HS-5 (cell line): ENCODE data around the gene ITGB1BP2.
"Not testable (repeated sequence)": the region's sequence is repeated elsewhere in the genome, so short reads cannot be mapped to it uniquely, and the experiment has no call there.

Experiments used
- DNase-seq: peaks from one replicate; pipeline ENCODE4 v3.0.0-alpha.2; 2012; ENCODE audit warnings: low read depth

The ITGB1BP2 gene

GRCh38 chrX:71302461-71303213 lies 1.1 kb downstream of the ITGB1BP2 start:
- DNase-seq, result no peak

GRCh38 chrX:71304561-71304960 lies 3.0 kb downstream of the ITGB1BP2 start:
- DNase-seq, result no peak

- no peak for DNase-seq
Measured at GRCh38 chrX:71315917-71316316, 14.4 kb downstream of the ITGB1BP2 start.

- not testable (repeated sequence) for DNase-seq
Measured at GRCh38 chrX:71316959-71317358, 15.4 kb downstream of the ITGB1BP2 start.

GRCh38 chrX:71320126-71320525 lies 18.6 kb downstream of the ITGB1BP2 start:
- no peak for DNase-seq

- DNase-seq, result no peak
Measured at GRCh38 chrX:71321731-71322130, 20.2 kb downstream of the ITGB1BP2 start.

- DNase-seq, result not testable (repeated sequence)
Measured at GRCh38 chrX:71324452-71324851, 22.9 kb downstream of the ITGB1BP2 start.

GRCh38 chrX:71326394-71326793 lies 24.8 kb downstream of the ITGB1BP2 start:
- no peak for DNase-seq

- DNase-seq, result not testable (repeated sequence)
Measured at GRCh38 chrX:71349151-71349665, 47.7 kb downstream of the ITGB1BP2 start.

- not testable (repeated sequence) for DNase-seq
Measured at GRCh38 chrX:71349867-71350266, 48.3 kb downstream of the ITGB1BP2 start.

GRCh38 chrX:71352439-71352838 lies 50.9 kb downstream of the ITGB1BP2 start:
- DNase-seq, result not testable (repeated sequence)
